Bronchial epithelial cell (primary cell): ENCODE data around the gene C6orf120. TPM values are rescaled to one million over a fixed set of nuclear protein-coding genes. Genes with fewer than 3 reads are reported as not detected.

Source experiments
- DNase-seq: peaks from one replicate; pipeline ENCODE4 v3.0.0-alpha.2; 2010; ENCODE audit warnings: low read depth
- FAIRE-seq: peaks from 2 replicates; lab custom pipeline; 2011; peaks lifted over from hg19 to GRCh38; lab: Jason Lieb, UNC
- H3K27me3 ChIP-seq: 2 replicates; pipeline ENCODE4 v1.5.1; 2011; ENCODE audit warnings: low read length; ENCODE audit not compliant: control insufficient read depth, insufficient read depth
- H3K36me3 ChIP-seq: 2 replicates; pipeline ENCODE4 v1.5.1; 2011; ENCODE audit warnings: low read length; ENCODE audit not compliant: control insufficient read depth, insufficient read depth
- H3K4me3 ChIP-seq: 2 replicates; pipeline ENCODE4 v1.5.1; 2011; ENCODE audit warnings: mild to moderate bottlenecking, low read depth, low read length, control low read depth
- total RNA-seq: library from RNA; depleted of rRNA; stranded (reverse); fragments of >200 nt; gene quantifications from 2 replicates; pipeline ENCODE4 v1.2.1, GENCODE V29; 2014
- TF ChIP-seq, protein P1 (sequence below): IDR thresholded peaks from 2 replicates; pipeline ENCODE4 v1.5.1; 2011; ENCODE audit warnings: mild to moderate bottlenecking, moderate library complexity, low read length, control low read depth, inconsistent platforms; ENCODE audit not compliant: insufficient read depth, severe bottlenecking

C6orf120 gene
- 17.4 and 17.6 TPM in 2 replicates for total RNA-seq

DNA sequence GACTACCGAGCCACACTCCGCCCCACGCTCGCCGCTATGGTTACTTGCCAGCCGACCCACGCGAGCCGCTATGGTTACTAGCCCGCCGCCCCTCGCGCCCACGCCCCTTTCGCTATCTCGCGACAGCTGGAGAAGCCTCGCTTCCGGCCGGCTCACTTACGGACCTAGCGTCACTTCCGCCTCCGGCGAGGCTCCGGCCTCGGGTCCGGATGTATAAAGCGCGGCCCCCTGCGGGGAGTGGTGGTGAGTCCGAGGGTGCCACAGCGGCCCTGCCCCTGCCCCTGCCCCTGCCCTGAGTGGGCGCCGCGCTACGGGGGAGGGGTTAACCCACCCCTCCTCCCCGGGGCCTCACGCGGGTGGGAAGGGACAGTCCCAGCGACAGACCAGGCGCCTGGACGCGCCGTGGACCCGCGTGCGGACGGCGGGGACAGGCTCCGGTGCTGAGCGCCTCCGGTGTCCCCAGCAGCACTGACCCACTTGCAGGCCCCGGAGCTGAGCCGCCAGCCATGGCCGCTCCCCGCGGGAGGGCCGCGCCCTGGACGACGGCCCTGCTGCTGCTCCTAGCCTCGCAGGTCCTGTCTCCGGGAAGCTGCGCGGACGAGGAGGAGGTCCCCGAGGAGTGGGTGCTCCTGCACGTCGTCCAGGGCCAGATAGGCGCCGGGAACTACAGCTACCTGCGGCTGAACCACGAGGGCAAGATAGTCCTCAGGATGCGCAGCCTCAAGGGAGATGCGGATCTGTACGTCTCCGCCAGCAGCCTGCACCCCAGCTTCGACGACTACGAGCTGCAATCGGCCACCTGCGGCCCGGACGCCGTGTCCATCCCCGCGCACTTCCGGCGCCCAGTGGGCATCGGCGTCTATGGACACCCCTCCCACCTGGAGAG, at the start of gene C6orf120, which contains the start of gene WDR27:
TSS of gene C6orf120 (plus strand) at position 173 of the 886 bp plus-strand sequence. CDS start at position 507, 334 bp downstream.
TSS of gene WDR27 (minus strand) at position 76 of the 886 bp plus-strand sequence. CDS start 13,024 bp downstream, outside the sequence.
- H3K4me3 ChIP-seq: peak within 1 kb of the TSS; percentile 79
- peaks cover 2% of the 10 kb centered on the region for H3K36me3 ChIP-seq
- FAIRE-seq (no peak), DNase-seq (peak; percentile 85)
- TF ChIP-seq, protein P1, sequence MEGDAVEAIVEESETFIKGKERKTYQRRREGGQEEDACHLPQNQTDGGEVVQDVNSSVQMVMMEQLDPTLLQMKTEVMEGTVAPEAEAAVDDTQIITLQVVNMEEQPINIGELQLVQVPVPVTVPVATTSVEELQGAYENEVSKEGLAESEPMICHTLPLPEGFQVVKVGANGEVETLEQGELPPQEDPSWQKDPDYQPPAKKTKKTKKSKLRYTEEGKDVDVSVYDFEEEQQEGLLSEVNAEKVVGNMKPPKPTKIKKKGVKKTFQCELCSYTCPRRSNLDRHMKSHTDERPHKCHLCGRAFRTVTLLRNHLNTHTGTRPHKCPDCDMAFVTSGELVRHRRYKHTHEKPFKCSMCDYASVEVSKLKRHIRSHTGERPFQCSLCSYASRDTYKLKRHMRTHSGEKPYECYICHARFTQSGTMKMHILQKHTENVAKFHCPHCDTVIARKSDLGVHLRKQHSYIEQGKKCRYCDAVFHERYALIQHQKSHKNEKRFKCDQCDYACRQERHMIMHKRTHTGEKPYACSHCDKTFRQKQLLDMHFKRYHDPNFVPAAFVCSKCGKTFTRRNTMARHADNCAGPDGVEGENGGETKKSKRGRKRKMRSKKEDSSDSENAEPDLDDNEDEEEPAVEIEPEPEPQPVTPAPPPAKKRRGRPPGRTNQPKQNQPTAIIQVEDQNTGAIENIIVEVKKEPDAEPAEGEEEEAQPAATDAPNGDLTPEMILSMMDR: no peak
- H3K27me3 ChIP-seq: no peaks in the 10 kb centered on the region

DNA sequence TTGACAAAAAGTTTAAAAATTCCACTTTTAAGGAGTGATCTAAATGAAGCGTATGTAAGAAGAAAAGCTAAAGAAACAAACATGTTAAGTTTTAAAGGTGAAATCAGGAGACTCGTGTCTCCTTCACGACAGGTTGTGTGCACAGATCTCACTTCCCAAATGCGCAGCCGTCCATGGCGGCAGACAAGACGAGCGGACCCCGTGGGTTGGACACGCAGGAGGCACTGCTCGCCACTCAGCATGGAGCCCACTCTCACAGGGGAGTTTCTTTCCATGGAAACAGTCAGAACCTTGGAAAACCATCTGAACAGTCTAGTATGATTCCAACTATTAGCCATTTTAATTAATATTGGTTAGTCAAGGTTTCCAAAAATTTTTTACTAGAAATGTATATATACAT, 49.0 kb upstream of the C6orf120 start:
- no peaks in the 10 kb centered on the region for H3K27me3 ChIP-seq
- no peak for FAIRE-seq
- no peak overlapping the region for H3K4me3 ChIP-seq
- no peak for DNase-seq
- TF ChIP-seq, protein P1: no peak
- H3K36me3 ChIP-seq: peaks cover 6% of the 10 kb centered on the region

DNA sequence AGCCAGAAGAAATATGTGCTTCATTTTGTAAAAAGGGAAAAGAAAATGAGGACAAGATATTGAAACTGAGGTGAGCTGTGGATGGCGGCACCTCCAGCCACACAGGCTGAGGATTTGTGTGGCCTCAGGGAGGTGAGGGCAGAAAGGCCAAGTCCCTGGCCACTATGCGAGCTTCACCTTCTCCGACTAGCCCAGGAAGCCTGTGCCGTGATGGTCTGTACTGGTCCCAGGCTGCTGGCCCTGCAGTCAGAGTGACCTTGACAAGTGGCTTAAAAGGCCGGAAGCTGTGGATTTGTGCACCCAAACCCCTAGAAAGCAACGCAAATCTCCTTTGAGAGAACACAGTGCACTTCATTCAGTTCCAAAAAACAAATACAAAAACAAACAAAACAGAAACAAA, 48.2 kb upstream of the C6orf120 start:
- TF ChIP-seq, protein P1: no peak
- DNase-seq (no peak), FAIRE-seq (no peak)
- no peak overlapping the region for H3K4me3 ChIP-seq
- no peaks in the 10 kb centered on the region for H3K27me3 ChIP-seq
- H3K36me3 ChIP-seq: peaks cover 6% of the 10 kb centered on the region

DNA sequence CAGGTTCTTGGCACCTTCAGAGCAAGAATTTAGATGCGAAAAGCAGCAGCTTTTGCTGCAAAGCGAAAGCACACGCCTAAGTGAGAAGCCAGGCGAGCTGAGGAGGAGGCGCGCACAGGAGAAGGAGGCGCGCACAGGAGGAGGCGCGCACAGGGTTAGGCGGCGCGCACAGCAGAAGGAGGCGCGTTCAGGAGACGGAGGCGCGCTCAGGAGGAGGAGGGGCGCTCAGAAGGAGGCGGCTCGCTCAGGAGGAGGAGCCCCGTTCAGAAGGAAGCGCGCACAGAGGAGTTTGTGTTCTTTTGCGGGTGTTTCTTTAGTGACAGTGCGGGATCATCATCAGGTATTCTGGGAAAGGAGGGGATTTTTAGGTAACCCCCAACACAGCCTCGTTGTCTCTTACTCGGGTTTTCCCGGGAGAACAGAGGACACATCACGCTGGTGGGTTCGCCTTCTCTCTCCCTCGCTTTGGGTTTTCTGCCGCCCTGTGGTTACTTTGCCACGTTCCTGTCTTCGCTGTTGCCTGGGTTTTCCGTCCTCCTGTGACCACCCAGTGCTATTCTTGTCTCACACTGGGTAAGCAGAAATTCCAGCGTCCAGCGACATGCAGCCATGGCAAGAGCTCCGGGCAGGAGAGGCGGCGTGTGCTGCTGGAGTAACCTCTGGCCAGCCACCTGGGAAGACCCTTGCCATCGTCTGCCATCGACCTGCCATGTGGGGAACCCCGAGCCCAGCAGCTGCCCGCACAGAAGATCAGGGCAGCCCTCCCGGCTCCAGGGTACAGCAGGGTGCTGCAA, 47.1 kb upstream of the C6orf120 start:
- Histone ChIP-seq H3K27me3 (no peaks in the 10 kb centered on the region), H3K4me3 (peak overlapping the region; percentile 50), H3K36me3 (peaks cover 7% of the 10 kb centered on the region)
- TF ChIP-seq, protein P1: peak; percentile 40
- FAIRE-seq (peak; percentile 83), DNase-seq (peak; percentile 49)

DNA sequence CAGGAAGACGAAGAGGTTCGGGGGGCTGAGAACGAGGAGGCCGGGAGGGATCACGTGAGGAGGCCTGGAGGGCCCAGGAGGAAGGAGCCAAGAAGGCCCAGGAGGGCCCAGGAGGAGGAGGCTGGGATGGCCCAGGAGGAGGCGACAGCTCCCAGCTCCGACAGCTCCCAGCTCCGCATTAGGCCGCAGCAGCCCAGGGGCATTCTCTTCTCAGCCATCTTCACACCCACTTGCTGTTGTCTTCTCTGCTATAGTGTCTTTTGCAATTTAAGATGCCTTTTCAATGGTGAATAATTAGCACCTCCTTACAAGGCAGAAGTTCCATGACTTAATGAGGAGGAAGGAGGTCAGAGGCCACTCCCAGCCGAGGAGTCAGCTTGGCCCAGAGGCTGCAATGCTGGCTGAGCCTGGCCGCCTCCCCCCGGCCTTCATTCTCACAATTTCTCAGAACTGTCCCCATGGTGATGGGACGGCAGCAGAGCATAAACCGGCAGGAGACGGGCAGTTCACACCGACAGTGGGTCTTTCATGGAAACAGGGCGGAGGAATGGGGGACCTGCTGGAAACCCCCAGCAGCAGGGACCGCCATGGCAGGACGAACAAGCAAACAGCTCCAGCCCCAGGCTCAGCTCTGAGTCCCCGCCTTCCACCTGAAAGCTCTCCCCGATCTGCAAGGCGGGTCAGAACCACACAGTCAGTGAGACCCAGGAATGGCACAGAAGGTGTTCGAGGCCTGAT, 45.2 kb upstream of the C6orf120 start:
- TF ChIP-seq, protein P1: no peak
- peaks cover 9% of the 10 kb centered on the region for H3K36me3 ChIP-seq

More for the DNA sequence above, 45.2 kb upstream of the C6orf120 start:
- no peak for FAIRE-seq
- no peak for DNase-seq
- Histone ChIP-seq H3K4me3 (no peak overlapping the region), H3K27me3 (no peaks in the 10 kb centered on the region)
